WTC11 (cell line): ENCODE measurements around the gene APBB1.

Experiments used
- ATF6 ChIP-seq: sonication (generic); formaldehyde crosslinking; IDR thresholded peaks from 2 replicates; pipeline ENCODE4 v1.8.1; 2023; ENCODE audit warnings: mild to moderate bottlenecking, missing genetic modification reagents
- CREM ChIP-seq: sonication (generic); formaldehyde crosslinking; IDR thresholded peaks from 2 replicates; pipeline ENCODE4 v1.8.1; 2022; ENCODE audit warnings: mild to moderate bottlenecking, missing genetic modification reagents, moderate library complexity
- ESRRA ChIP-seq: sonication (generic); formaldehyde crosslinking; IDR thresholded peaks from 2 replicates; pipeline ENCODE4 v1.8.1; 2022; ENCODE audit warnings: mild to moderate bottlenecking, missing genetic modification reagents, borderline replicate concordance
- ETV6 ChIP-seq: sonication (generic); formaldehyde crosslinking; IDR thresholded peaks from 2 replicates; pipeline ENCODE4 v1.8.1; 2022; ENCODE audit warnings: mild to moderate bottlenecking, missing genetic modification reagents
- FOXK1 ChIP-seq: sonication (generic); formaldehyde crosslinking; IDR thresholded peaks from 2 replicates; pipeline ENCODE4 v1.8.0; 2022; ENCODE audit warnings: mild to moderate bottlenecking, moderate library complexity, missing genetic modification reagents
- IRF2 ChIP-seq: sonication (generic); formaldehyde crosslinking; IDR thresholded peaks from 2 replicates; pipeline ENCODE4 v1.8.0; 2022; ENCODE audit warnings: low read depth, missing genetic modification reagents, borderline replicate concordance
- NFE2L1 ChIP-seq: sonication (generic); formaldehyde crosslinking; IDR thresholded peaks from 2 replicates; pipeline ENCODE4 v1.8.1; 2023; ENCODE audit warnings: missing genetic modification reagents
- RELA ChIP-seq: sonication (generic); formaldehyde crosslinking; IDR thresholded peaks from 2 replicates; pipeline ENCODE4 v1.8.1; 2022; ENCODE audit warnings: missing genetic modification reagents, mild to moderate bottlenecking, borderline replicate concordance
- USF2 ChIP-seq: sonication (generic); formaldehyde crosslinking; IDR thresholded peaks from 2 replicates; pipeline ENCODE4 v1.8.1; 2023; ENCODE audit warnings: mild to moderate bottlenecking, missing genetic modification reagents, moderate library complexity
- ZMAT4 ChIP-seq: fragments of 250-450 bp; sonication (Bioruptor Pico); IDR thresholded peaks from 2 replicates; pipeline ENCODE4 v1.9.0; 2021; ENCODE audit warnings: mild to moderate bottlenecking
- TF ChIP-seq, protein P1 (sequence below): fragments of 200-600 bp; IDR thresholded peaks from 2 replicates; pipeline ENCODE4 v1.8.0; 2022; ENCODE audit warnings: antibody characterized with exemption
- TF ChIP-seq, protein P2 (sequence below): sonication (generic); formaldehyde crosslinking; IDR thresholded peaks from 2 replicates; pipeline ENCODE4 v1.8.1; 2023; ENCODE audit warnings: mild to moderate bottlenecking, missing genetic modification reagents, borderline replicate concordance
- TF ChIP-seq, protein P3 (sequence below): sonication (generic); formaldehyde crosslinking; IDR thresholded peaks from 2 replicates; pipeline ENCODE4 v1.8.1; 2022; ENCODE audit warnings: low read depth, missing genetic modification reagents, borderline replicate concordance

DNA sequence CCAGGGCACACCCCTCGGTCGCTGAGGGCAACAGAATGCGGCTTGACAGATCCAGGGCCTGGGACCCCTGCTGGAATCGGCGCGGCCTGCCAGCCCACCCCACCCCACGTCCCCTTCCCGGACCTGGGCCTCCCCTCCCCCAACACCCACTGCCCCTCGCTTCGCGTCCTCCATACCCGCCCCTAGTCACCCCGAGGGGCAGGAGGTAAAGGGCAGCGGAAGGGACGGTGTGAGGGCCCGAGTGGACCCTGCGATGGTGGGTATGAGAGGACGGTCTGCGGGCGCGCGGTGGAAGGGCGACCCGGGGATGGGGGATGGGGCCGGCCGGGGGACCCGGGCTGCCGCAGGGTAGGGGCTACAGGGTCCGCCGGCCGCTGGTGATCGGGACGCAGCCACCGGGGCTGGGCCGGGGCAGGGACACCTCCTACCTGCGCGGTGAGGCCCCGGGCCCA is 311 bp downstream of the APBB1 start:
- TF ChIP-seq ETV6 (CRISPR knock-in tag) (no peak), ESRRA (CRISPR knock-in tag) (no peak), IRF2 (CRISPR knock-in tag) (no peak), ATF6 (no peak), RELA (CRISPR knock-in tag) (no peak), ZMAT4 (CRISPR knock-in tag) (no peak), USF2 (CRISPR knock-in tag) (no peak; the same call in 1 of the 2 replicates), FOXK1 (CRISPR knock-in tag) (no peak), CREM (no peak), NFE2L1 (CRISPR knock-in tag) (no peak)
- TF ChIP-seq, protein P1, sequence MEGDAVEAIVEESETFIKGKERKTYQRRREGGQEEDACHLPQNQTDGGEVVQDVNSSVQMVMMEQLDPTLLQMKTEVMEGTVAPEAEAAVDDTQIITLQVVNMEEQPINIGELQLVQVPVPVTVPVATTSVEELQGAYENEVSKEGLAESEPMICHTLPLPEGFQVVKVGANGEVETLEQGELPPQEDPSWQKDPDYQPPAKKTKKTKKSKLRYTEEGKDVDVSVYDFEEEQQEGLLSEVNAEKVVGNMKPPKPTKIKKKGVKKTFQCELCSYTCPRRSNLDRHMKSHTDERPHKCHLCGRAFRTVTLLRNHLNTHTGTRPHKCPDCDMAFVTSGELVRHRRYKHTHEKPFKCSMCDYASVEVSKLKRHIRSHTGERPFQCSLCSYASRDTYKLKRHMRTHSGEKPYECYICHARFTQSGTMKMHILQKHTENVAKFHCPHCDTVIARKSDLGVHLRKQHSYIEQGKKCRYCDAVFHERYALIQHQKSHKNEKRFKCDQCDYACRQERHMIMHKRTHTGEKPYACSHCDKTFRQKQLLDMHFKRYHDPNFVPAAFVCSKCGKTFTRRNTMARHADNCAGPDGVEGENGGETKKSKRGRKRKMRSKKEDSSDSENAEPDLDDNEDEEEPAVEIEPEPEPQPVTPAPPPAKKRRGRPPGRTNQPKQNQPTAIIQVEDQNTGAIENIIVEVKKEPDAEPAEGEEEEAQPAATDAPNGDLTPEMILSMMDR = no peak
- TF ChIP-seq, protein P2, sequence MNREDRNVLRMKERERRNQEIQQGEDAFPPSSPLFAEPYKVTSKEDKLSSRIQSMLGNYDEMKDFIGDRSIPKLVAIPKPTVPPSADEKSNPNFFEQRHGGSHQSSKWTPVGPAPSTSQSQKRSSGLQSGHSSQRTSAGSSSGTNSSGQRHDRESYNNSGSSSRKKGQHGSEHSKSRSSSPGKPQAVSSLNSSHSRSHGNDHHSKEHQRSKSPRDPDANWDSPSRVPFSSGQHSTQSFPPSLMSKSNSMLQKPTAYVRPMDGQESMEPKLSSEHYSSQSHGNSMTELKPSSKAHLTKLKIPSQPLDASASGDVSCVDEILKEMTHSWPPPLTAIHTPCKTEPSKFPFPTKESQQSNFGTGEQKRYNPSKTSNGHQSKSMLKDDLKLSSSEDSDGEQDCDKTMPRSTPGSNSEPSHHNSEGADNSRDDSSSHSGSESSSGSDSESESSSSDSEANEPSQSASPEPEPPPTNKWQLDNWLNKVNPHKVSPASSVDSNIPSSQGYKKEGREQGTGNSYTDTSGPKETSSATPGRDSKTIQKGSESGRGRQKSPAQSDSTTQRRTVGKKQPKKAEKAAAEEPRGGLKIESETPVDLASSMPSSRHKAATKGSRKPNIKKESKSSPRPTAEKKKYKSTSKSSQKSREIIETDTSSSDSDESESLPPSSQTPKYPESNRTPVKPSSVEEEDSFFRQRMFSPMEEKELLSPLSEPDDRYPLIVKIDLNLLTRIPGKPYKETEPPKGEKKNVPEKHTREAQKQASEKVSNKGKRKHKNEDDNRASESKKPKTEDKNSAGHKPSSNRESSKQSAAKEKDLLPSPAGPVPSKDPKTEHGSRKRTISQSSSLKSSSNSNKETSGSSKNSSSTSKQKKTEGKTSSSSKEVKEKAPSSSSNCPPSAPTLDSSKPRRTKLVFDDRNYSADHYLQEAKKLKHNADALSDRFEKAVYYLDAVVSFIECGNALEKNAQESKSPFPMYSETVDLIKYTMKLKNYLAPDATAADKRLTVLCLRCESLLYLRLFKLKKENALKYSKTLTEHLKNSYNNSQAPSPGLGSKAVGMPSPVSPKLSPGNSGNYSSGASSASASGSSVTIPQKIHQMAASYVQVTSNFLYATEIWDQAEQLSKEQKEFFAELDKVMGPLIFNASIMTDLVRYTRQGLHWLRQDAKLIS (CRISPR knock-in tag) = no peak
- TF ChIP-seq, protein P3, sequence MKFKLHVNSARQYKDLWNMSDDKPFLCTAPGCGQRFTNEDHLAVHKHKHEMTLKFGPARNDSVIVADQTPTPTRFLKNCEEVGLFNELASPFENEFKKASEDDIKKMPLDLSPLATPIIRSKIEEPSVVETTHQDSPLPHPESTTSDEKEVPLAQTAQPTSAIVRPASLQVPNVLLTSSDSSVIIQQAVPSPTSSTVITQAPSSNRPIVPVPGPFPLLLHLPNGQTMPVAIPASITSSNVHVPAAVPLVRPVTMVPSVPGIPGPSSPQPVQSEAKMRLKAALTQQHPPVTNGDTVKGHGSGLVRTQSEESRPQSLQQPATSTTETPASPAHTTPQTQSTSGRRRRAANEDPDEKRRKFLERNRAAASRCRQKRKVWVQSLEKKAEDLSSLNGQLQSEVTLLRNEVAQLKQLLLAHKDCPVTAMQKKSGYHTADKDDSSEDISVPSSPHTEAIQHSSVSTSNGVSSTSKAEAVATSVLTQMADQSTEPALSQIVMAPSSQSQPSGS (CRISPR knock-in tag) = no peak
